HepG2 (cell line): ENCODE measurements around the gene SLC20A1. TPM values are rescaled to one million over a fixed set of nuclear protein-coding genes. Genes with fewer than 3 reads are reported as not detected.

Source experiments
- ATAC-seq: fragments of 200-7000 bp; cut with Tn5 transposase; 3 replicates; pipeline ENCODE4 v1.9.1; 2020; ENCODE audit warnings: mild to moderate bottlenecking, moderate library complexity
- BruUV-seq: library from RNA; stranded (reverse); fragments of 400-500 nt; replicated peaks from 2 replicates; lab custom pipeline; 2021; lab: Mats Ljungman, UMichigan
- CTCF ChIA-PET: fragments of 300-600 bp; formaldehyde crosslinking; extraction: SDS; loops from one replicate; lab custom pipeline; 2021; ENCODE audit warnings: low total read pairs, inconsistent platforms, low intra/inter-chr PET ratio; lab: Yijun Ruan, JAX
- POLR2A ChIA-PET: fragments of 350-600 bp; sonication (Branson Sonifier 250); formaldehyde crosslinking; loops from one replicate; lab custom pipeline; 2020; ENCODE audit warnings: antibody characterized with exemption, inconsistent platforms; lab: Yijun Ruan, JAX
- DNase-seq: peaks from one replicate; pipeline ENCODE4 v3.0.0-alpha.2; 2015; ENCODE audit warnings: low spot score
- FAIRE-seq: peaks from 3 replicates; lab custom pipeline; 2011; peaks lifted over from hg19 to GRCh38; lab: Jason Lieb, UNC
- H2AFZ ChIP-seq: one replicate; pipeline ENCODE4 v1.6.1; 2011; ENCODE audit warnings: low read length, inconsistent platforms
- H3K27ac ChIP-seq: fragments of 300-600 bp; 3 replicates; pipeline ENCODE4 v1.8.0; 2011; ENCODE audit warnings: mixed run types, mild to moderate bottlenecking, mixed read lengths, low read length, inconsistent platforms; ENCODE audit not compliant: insufficient read depth; ENCODE audit errors: extremely low read length
- H3K27me3 ChIP-seq, 2 experiments: fragments of 200-600 bp in 1 of 2; 2 replicates in 1 of 2; 3 replicates in 1 of 2; pipeline versions ENCODE4 v1.6.0 to v1.8.0; 2011; ENCODE audit warnings: low read length in 2 of 2, mild to moderate bottlenecking in 2 of 2, moderate library complexity in 2 of 2, inconsistent platforms in 1 of 2; ENCODE audit not compliant: insufficient read depth in 2 of 2, control insufficient read depth in 1 of 2
- H3K36me3 ChIP-seq, 2 experiments: fragments of 200-600 bp in 1 of 2; replicated peaks in 1 of 2; 2 replicates in 1 of 2; 3 replicates in 1 of 2; pipeline versions ENCODE4 v1.5.1 to v1.8.0; 2011; ENCODE audit warnings: low read length in 2 of 2, inconsistent platforms in 1 of 2; ENCODE audit not compliant: insufficient read depth in 2 of 2, control insufficient read depth in 1 of 2
- H3K4me1 ChIP-seq: 2 replicates; pipeline ENCODE4 v1.5.1; 2012; ENCODE audit warnings: low read length, inconsistent platforms; ENCODE audit not compliant: insufficient read depth
- H3K4me2 ChIP-seq: 2 replicates; pipeline ENCODE4 v1.6.0; 2011; ENCODE audit warnings: low read depth, low read length, inconsistent platforms
- H3K4me3 ChIP-seq, 3 experiments: fragments of 200-600 bp in 1 of 3; sonication (generic), shearing (Covaris generic) in 1 of 3; replicated peaks in 1 of 3; 2 replicates each; pipeline ENCODE4 v1.5.1; 2011 to 2016; ENCODE audit warnings: low read length in 3 of 3, inconsistent platforms in 2 of 3, low read depth in 2 of 3, mild to moderate bottlenecking in 2 of 3, control low read depth in 1 of 3, mixed read lengths in 1 of 3; ENCODE audit not compliant: insufficient read depth in 1 of 3
- H3K79me2 ChIP-seq: one replicate; pipeline ENCODE4 v1.6.1; 2011; ENCODE audit warnings: low read length, inconsistent platforms; ENCODE audit not compliant: insufficient read depth
- H3K9ac ChIP-seq: 2 replicates; pipeline ENCODE4 v1.6.0; 2011; ENCODE audit warnings: mild to moderate bottlenecking, low read depth, low read length, inconsistent platforms; ENCODE audit not compliant: insufficient read depth
- H3K9me3 ChIP-seq: 2 replicates; pipeline ENCODE4 v1.5.1; 2012; ENCODE audit warnings: mild to moderate bottlenecking, low read length
- H4K20me1 ChIP-seq: 2 replicates; pipeline ENCODE4 v1.6.0; 2011; ENCODE audit warnings: inconsistent platforms, mild to moderate bottlenecking, low read length, moderate library complexity; ENCODE audit not compliant: insufficient read depth
- BHLHE40 ChIP-seq: IDR thresholded peaks from 2 replicates; pipeline ENCODE4 v1.6.1; 2011; ENCODE audit warnings: low read length, improper control_type of control experiment
- HOXA3 ChIP-seq: sonication (generic); formaldehyde crosslinking; IDR thresholded peaks from 2 replicates; pipeline ENCODE4 v1.5.0; 2020; ENCODE audit warnings: missing genetic modification reagents
- NKX3-1 ChIP-seq: sonication (generic); formaldehyde crosslinking; IDR thresholded peaks from 2 replicates; pipeline ENCODE4 v1.5.0; 2020; ENCODE audit warnings: missing genetic modification reagents
- WGBS: methylation state at CpG from one replicate; pipeline ENCODE4 v1.1.6; 2017; ENCODE audit warnings: low lambda C conversion rate; 5-methylcytosine and 5-hydroxymethylcytosine counted together
- in situ Hi-C: cut with HindIII; loops from 2 replicates; pipeline ENCODE4 v1.10.0; 2017; ENCODE audit warnings: low pct_unique_long_range_greater_than_20kb; ENCODE audit not compliant: extremely low pct_ligation_motif_present
- intact Hi-C: fragments of 100-400 bp; cut with micrococcal nuclease; formaldehyde crosslinking; loops from one replicate; pipeline ENCODE4 v1.10.0; 2022; ENCODE audit not compliant: unreplicated experiment
- polyA plus RNA-seq, 8 experiments: library from polyadenylated mRNA; depleted of rRNA in 3 of 8; stranded (reverse) in 7 of 8; unstranded in 1 of 8; fragments of >200 nt; fragmentation: Illumina TruSeq in 4 of 8; extraction: Trizol in 4 of 8; gene quantifications; 2 replicates each; pipeline versions ENCODE4 v1.2.1 to v1.2.3, GENCODE V29; 2011 to 2016; ENCODE audit warnings: low read depth in 4 of 8, missing spikeins in 1 of 8, mixed read lengths in 1 of 8; ENCODE audit not compliant: insufficient read depth in 1 of 8
- total RNA-seq, 5 experiments: library from RNA; depleted of rRNA; stranded (reverse); fragments of >200 nt; fragmentation: Illumina TruSeq; extraction: Trizol; gene quantifications; 2 replicates each; pipeline ENCODE4 v1.2.3, GENCODE V29; 2016; ENCODE audit warnings: low read depth in 1 of 5
- TF ChIP-seq, protein P1 (sequence below): sonication (generic); formaldehyde crosslinking; IDR thresholded peaks from 2 replicates; pipeline ENCODE4 v1.4.0; 2020; ENCODE audit warnings: missing genetic modification reagents
- TF ChIP-seq, protein P2 (sequence below): sonication (generic); formaldehyde crosslinking; IDR thresholded peaks from 2 replicates; pipeline ENCODE4 v1.4.0; 2020; ENCODE audit warnings: missing genetic modification reagents, mild to moderate bottlenecking, borderline replicate concordance
- TF ChIP-seq, protein P3 (sequence below): sonication (generic); formaldehyde crosslinking; IDR thresholded peaks from 2 replicates; pipeline ENCODE4 v1.8.0; 2022; ENCODE audit warnings: missing genetic modification reagents, mild to moderate bottlenecking, borderline replicate concordance
- TF ChIP-seq, protein P4 (sequence below): sonication (generic); formaldehyde crosslinking; IDR thresholded peaks from 2 replicates; pipeline ENCODE4 v1.9.0; 2022; ENCODE audit warnings: low read depth, missing genetic modification reagents

SLC20A1 gene
- total and polyA plus RNA-seq, 2 of the 13 experiments (the other 11 are each of a cell fraction or from before 2014, with no cell fraction given): 54.0 to 85.9 TPM

DNA sequence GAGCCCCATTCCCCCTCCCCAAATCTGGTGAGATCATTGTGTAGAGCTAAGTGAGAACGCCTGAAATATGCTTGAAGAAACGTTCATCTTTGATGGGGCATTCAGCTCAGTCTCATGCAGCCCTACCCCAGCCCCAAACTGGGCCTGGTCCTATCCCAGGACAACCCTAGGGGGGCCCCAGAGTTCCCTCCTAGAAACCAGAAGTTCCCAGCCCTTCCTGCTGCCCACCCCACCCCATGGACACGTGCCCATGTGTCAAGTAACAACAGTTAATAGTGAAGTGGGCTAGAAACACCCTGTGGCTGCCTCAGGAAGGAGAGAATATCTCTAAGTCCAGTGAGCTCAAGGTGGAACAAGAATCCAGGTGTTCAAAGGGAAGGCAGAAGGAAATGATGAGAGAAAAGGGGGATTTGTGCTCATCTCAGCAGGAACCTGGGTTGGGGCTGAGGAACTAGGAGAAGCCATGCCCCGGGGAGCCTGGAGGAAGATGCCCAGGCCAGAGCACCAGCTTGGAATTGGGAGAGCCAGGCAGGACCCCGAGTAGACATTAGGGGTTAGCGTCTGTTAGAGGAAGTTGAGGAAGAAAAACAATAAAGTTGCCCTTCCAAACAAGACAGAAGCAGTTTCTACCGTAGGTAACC, 20.1 kb upstream of the SLC20A1 start:
- CTCF ChIA-PET: interaction anchor here (2.1 to 7.3 kb wide), 3 partner anchors 26 to 101 kb away, joined by 5 to 113 read pairs (median 33); no protein-coding TSS in a partner anchor
- Histone ChIP-seq H2AFZ (no peak overlapping the region), H3K36me3 (no peaks in the 10 kb centered on the region), H3K79me2 (no peaks in the 10 kb centered on the region), H3K4me2 (no peak overlapping the region), H3K9me3 (no peaks in the 10 kb centered on the region), H3K27ac (no peak overlapping the region), H3K27me3 (peaks cover 0 to 23% of the 10 kb centered on the region in 2 experiments; a peak in 4 of 5 replicates), H3K4me3 (no peak overlapping the region), H3K4me1 (peaks cover 23% of the 10 kb centered on the region), H3K9ac (no peak overlapping the region), H4K20me1 (no peaks in the 10 kb centered on the region)
- BruUV-seq: no TSS peak
- in situ Hi-C loops: loop anchor here (5.0 kb wide), 2 partner anchors 62 to 97 kb away; partner anchors contain the start of gene NT5DC4
- 21% methylated on average over 7 of the region's 7 CpGs for WGBS
- DNase-seq (no peak), ATAC-seq (no peak), FAIRE-seq (no peak)
- POLR2A ChIA-PET: interaction anchor here (1.9 to 2.5 kb wide), 2 partner anchors 19 to 101 kb away, joined by 4 to 29 read pairs; partner anchors contain the start of gene SLC20A1
- intact Hi-C loops: loop anchor here (1.0 to 2.0 kb wide), 3 partner anchors 19 to 101 kb away; partner anchors contain the start of gene SLC20A1
- TF ChIP-seq, protein P1, sequence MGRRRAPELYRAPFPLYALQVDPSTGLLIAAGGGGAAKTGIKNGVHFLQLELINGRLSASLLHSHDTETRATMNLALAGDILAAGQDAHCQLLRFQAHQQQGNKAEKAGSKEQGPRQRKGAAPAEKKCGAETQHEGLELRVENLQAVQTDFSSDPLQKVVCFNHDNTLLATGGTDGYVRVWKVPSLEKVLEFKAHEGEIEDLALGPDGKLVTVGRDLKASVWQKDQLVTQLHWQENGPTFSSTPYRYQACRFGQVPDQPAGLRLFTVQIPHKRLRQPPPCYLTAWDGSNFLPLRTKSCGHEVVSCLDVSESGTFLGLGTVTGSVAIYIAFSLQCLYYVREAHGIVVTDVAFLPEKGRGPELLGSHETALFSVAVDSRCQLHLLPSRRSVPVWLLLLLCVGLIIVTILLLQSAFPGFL (CRISPR knock-in tag): no peak

DNA sequence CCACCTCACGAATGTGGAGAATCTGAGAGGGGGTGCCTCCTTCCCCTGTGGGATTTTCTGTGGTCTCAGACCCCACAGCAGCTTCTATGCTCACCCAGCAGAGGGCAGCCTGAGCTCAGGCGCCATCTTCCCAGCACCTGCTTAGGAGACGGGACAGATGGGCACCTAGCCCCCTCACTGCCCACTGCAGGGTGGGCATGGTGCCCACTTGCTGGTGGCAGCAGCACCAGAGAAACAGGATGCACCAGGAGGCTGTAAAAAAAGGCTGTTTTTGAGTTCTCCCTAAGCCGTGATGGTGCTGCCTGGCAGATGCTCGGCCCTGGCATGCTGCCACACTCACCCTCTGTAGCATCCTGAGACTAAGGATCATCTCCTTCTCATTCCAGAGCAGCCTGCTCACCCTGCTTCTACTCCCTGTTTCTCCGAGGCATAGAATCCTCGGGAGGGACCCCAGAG, 19.1 kb upstream of the SLC20A1 start:
- ChIA-PET POLR2A (interaction anchor here (1.3 to 2.5 kb wide), 4 partner anchors 14 to 99 kb away, joined by 3 to 29 read pairs (median 8); partner anchors contain the start of gene SLC20A1), CTCF (interaction anchor here (0.8 to 7.3 kb wide), 5 partner anchors 22 to 100 kb away, joined by 3 to 113 read pairs (median 8); no protein-coding TSS in a partner anchor)
- ATAC-seq (peak; percentile 93), DNase-seq (peak; percentile 41), FAIRE-seq (no peak)
- Histone ChIP-seq H3K79me2 (no peaks in the 10 kb centered on the region), H3K9ac (no peak overlapping the region), H2AFZ (no peak overlapping the region), H3K27ac (no peak overlapping the region), H3K36me3 (no peaks in the 10 kb centered on the region), H3K27me3 (peaks cover 0 to 28% of the 10 kb centered on the region in 2 experiments; a peak in 3 of 5 replicates), H3K4me3 (no peak overlapping the region; a peak in 1 of 6 replicates), H3K4me2 (peak overlapping the region; percentile 34; the same call in 1 of the 2 replicates), H3K4me1 (peaks cover 34% of the 10 kb centered on the region), H4K20me1 (no peaks in the 10 kb centered on the region), H3K9me3 (no peaks in the 10 kb centered on the region)
- intact Hi-C loops: loop anchor here (1.0 to 2.0 kb wide), 3 partner anchors 18 to 100 kb away; partner anchors contain the start of gene SLC20A1
- no TSS peak for BruUV-seq
- in situ Hi-C loops: loop anchor here (5.0 kb wide), 2 partner anchors 61 to 96 kb away; partner anchors contain the start of gene NT5DC4
- 9% methylated on average over 6 of the region's 7 CpGs for WGBS
- 0 out of 2 replicates have a peak, but pooled peaks have one; percentile 4 for TF ChIP-seq BHLHE40
- peak; percentile 38; the same call in 1 of the 2 replicates for TF ChIP-seq HOXA3 (CRISPR knock-in tag)
- TF ChIP-seq, protein P2, sequence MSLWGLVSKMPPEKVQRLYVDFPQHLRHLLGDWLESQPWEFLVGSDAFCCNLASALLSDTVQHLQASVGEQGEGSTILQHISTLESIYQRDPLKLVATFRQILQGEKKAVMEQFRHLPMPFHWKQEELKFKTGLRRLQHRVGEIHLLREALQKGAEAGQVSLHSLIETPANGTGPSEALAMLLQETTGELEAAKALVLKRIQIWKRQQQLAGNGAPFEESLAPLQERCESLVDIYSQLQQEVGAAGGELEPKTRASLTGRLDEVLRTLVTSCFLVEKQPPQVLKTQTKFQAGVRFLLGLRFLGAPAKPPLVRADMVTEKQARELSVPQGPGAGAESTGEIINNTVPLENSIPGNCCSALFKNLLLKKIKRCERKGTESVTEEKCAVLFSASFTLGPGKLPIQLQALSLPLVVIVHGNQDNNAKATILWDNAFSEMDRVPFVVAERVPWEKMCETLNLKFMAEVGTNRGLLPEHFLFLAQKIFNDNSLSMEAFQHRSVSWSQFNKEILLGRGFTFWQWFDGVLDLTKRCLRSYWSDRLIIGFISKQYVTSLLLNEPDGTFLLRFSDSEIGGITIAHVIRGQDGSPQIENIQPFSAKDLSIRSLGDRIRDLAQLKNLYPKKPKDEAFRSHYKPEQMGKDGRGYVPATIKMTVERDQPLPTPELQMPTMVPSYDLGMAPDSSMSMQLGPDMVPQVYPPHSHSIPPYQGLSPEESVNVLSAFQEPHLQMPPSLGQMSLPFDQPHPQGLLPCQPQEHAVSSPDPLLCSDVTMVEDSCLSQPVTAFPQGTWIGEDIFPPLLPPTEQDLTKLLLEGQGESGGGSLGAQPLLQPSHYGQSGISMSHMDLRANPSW: no peak
- no peak for TF ChIP-seq NKX3-1
- TF ChIP-seq, protein P3, sequence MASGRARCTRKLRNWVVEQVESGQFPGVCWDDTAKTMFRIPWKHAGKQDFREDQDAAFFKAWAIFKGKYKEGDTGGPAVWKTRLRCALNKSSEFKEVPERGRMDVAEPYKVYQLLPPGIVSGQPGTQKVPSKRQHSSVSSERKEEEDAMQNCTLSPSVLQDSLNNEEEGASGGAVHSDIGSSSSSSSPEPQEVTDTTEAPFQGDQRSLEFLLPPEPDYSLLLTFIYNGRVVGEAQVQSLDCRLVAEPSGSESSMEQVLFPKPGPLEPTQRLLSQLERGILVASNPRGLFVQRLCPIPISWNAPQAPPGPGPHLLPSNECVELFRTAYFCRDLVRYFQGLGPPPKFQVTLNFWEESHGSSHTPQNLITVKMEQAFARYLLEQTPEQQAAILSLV: no peak
- TF ChIP-seq, protein P4, sequence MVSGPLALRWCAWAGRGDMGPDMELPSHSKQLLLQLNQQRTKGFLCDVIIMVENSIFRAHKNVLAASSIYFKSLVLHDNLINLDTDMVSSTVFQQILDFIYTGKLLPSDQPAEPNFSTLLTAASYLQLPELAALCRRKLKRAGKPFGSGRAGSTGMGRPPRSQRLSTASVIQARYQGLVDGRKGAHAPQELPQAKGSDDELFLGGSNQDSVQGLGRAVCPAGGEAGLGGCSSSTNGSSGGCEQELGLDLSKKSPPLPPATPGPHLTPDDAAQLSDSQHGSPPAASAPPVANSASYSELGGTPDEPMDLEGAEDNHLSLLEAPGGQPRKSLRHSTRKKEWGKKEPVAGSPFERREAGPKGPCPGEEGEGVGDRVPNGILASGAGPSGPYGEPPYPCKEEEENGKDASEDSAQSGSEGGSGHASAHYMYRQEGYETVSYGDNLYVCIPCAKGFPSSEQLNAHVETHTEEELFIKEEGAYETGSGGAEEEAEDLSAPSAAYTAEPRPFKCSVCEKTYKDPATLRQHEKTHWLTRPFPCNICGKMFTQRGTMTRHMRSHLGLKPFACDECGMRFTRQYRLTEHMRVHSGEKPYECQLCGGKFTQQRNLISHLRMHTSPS (CRISPR knock-in tag): peak; percentile 94
